Pulmonary artery endothelial cell (primary cell): ENCODE data around the gene ITIH5. TPM values are rescaled to one million over a fixed set of nuclear protein-coding genes. Genes with fewer than 3 reads are reported as not detected.

Source experiments
- DNase-seq: peaks from one replicate; pipeline ENCODE4 v3.0.0-alpha.2; 2011; ENCODE audit warnings: low read depth, low spot score
- total RNA-seq: library from RNA; depleted of rRNA; stranded (reverse); fragments of >200 nt; gene quantifications from 2 replicates; pipeline ENCODE4 v1.2.3, GENCODE V29; 2014

The ITIH5 gene
- total RNA-seq, 1 donor from 2014 or later: not detected

- DNase-seq: no peak
Observed at GRCh38 chr10:7634142-7634894, 32.4 kb downstream of the ITIH5 start.

GRCh38 chr10:7626283-7626682 lies 40.5 kb downstream of the ITIH5 start:
- no peak for DNase-seq

GRCh38 chr10:7625836-7626235 lies 40.9 kb downstream of the ITIH5 start:
- DNase-seq: no peak

GRCh38 chr10:7625009-7625408 lies 41.8 kb downstream of the ITIH5 start:
- no peak for DNase-seq

GRCh38 chr10:7622969-7623368 lies 43.8 kb downstream of the ITIH5 start:
- no peak for DNase-seq

GRCh38 chr10:7618461-7618860 lies 48.3 kb downstream of the ITIH5 start:
- no peak for DNase-seq

- no peak for DNase-seq
Observed at GRCh38 chr10:7611909-7612308, 54.9 kb downstream of the ITIH5 start.

- DNase-seq: no peak
Observed at GRCh38 chr10:7610651-7611389, 55.9 kb downstream of the ITIH5 start.

- no peak for DNase-seq
Observed at GRCh38 chr10:7610026-7610425, 56.7 kb downstream of the ITIH5 start.

GRCh38 chr10:7609556-7609955 lies 57.2 kb downstream of the ITIH5 start:
- no peak for DNase-seq

GRCh38 chr10:7608001-7608400 lies 58.8 kb downstream of the ITIH5 start:
- no peak for DNase-seq

GRCh38 chr10:7606951-7607404 lies 59.8 kb downstream of the ITIH5 start:
- no peak for DNase-seq

GRCh38 chr10:7605565-7606295 lies 61.0 kb downstream of the ITIH5 start:
- no peak for DNase-seq

- no peak for DNase-seq
Observed at GRCh38 chr10:7601023-7601656, 65.6 kb downstream of the ITIH5 start.

- DNase-seq: no peak
Observed at GRCh38 chr10:7598771-7599170, 68.0 kb downstream of the ITIH5 start.

- no peak for DNase-seq
Observed at GRCh38 chr10:7596356-7596755, 70.4 kb downstream of the ITIH5 start.

- no peak for DNase-seq
Observed at GRCh38 chr10:7593905-7594304, 72.9 kb downstream of the ITIH5 start.

GRCh38 chr10:7593063-7593462 lies 73.7 kb downstream of the ITIH5 start:
- no peak for DNase-seq

GRCh38 chr10:7592627-7593026 lies 74.1 kb downstream of the ITIH5 start:
- no peak for DNase-seq

- no peak for DNase-seq
Observed at GRCh38 chr10:7590271-7590670, 76.5 kb downstream of the ITIH5 start.

GRCh38 chr10:7589748-7590147 lies 77.0 kb downstream of the ITIH5 start:
- DNase-seq: no peak

- DNase-seq: no peak
Observed at GRCh38 chr10:7587865-7588188, 78.9 kb downstream of the ITIH5 start.
